ENCODE results near the gene SEC14L2. TPM values are rescaled to one million over a fixed set of nuclear protein-coding genes. Genes with fewer than 3 reads are reported as not detected.
A peak's percentile ranks its signal among the peaks of the same experiment; 100 is the strongest.

SEC14L2 gene
- total and polyA plus RNA-seq, 2 experiments from 2014 or later, result 23.3 to 41.9 TPM

GRCh38 chr22:30422481-30423300, 25.9 kb downstream of the SEC14L2 start:
- Histone ChIP-seq H4K20me1 (ENCODE audit: insufficient read depth) (no peaks in the 10 kb centered on the region), H3K27me3 (replicated peaks; ENCODE audit: insufficient read depth) (no peaks in the 10 kb centered on the region), H3K27ac (peak overlapping the region; percentile 97), H3K36me3 (ENCODE audit: low read depth) (no peaks in the 10 kb centered on the region), H3K9me2 (ENCODE audit: insufficient read depth) (no peaks in the 10 kb centered on the region), H3K4me3 (peak overlapping the region; percentile 79), H3K9me3 (ENCODE audit: low read depth) (no peaks in the 10 kb centered on the region), H3K4me2 (ENCODE audit: unreplicated experiment) (peak overlapping the region; percentile 81), H2AFZ (no peak overlapping the region), H3K4me1 (ENCODE audit: insufficient read depth) (peaks cover 43% of the 10 kb centered on the region), H3K9ac (peak overlapping the region; percentile 91), H3K79me2 (ENCODE audit: insufficient read depth) (no peaks in the 10 kb centered on the region), H3F3A (ENCODE audit: insufficient read depth) (peaks cover 57% of the 10 kb centered on the region)
- in situ Hi-C loops (cut with MboI), result no loop called here
- 16 to 17% methylated on average over 18 of the region's 18 CpGs for WGBS, 2 experiments (ENCODE audit: low coverage in 1 of 2, low lambda C conversion rate in 2 of 2, missing lambda C conversion rate in 2 of 2)
- DNase-seq, result peak; percentile 99
- TF ChIP-seq EZH2phosphoT487 (IDR thresholded peaks at IDR 0.05; ENCODE audit: insufficient read depth, low read depth) (no peak), EZH2 (IDR thresholded peaks at IDR 0.05; ENCODE audit: insufficient read depth, poor library complexity, severe bottlenecking) (no peak)

GRCh38 chr22:30423301-30423958, 26.6 kb downstream of the SEC14L2 start:
- H3K9me2 ChIP-seq (ENCODE audit: insufficient read depth), result no peaks in the 10 kb centered on the region
- 1 to 2% methylated on average over 40 to 44 of the region's 45 CpGs for WGBS, 2 experiments (ENCODE audit: low coverage in 1 of 2, low lambda C conversion rate in 2 of 2, missing lambda C conversion rate in 2 of 2)
- H3K4me1 ChIP-seq (ENCODE audit: insufficient read depth), result peaks cover 43% of the 10 kb centered on the region
- H3K9ac ChIP-seq, result peak overlapping the region; percentile 91
- TF ChIP-seq EZH2 (IDR thresholded peaks at IDR 0.05; ENCODE audit: insufficient read depth, poor library complexity, severe bottlenecking) (no peak), EZH2phosphoT487 (IDR thresholded peaks at IDR 0.05; ENCODE audit: insufficient read depth, low read depth) (no peak)
- H3K79me2 ChIP-seq (ENCODE audit: insufficient read depth), result no peaks in the 10 kb centered on the region
- no peaks in the 10 kb centered on the region for H3K36me3 ChIP-seq (ENCODE audit: low read depth)
- peak; percentile 81 for DNase-seq
- peak overlapping the region; percentile 97 for H3K27ac ChIP-seq
- in situ Hi-C loops (cut with MboI), result no loop called here
- H3F3A ChIP-seq (ENCODE audit: insufficient read depth), result peaks cover 50% of the 10 kb centered on the region
- no peaks in the 10 kb centered on the region for H3K27me3 ChIP-seq (replicated peaks; ENCODE audit: insufficient read depth)
- no peak overlapping the region for H2AFZ ChIP-seq
- H3K4me2 ChIP-seq (ENCODE audit: unreplicated experiment), result peak overlapping the region; percentile 81
- H3K9me3 ChIP-seq (ENCODE audit: low read depth), result no peaks in the 10 kb centered on the region
- no peaks in the 10 kb centered on the region for H4K20me1 ChIP-seq (ENCODE audit: insufficient read depth)
- H3K4me3 ChIP-seq, result peak overlapping the region; percentile 79

- H4K20me1 ChIP-seq (ENCODE audit: insufficient read depth), result no peaks in the 10 kb centered on the region
- H3K79me2 ChIP-seq (ENCODE audit: insufficient read depth), result no peaks in the 10 kb centered on the region
- WGBS, 2 experiments (ENCODE audit: low coverage in 1 of 2, low lambda C conversion rate in 2 of 2, missing lambda C conversion rate in 2 of 2), result 0% methylated on average over 24 to 27 of the region's 31 CpGs
- in situ Hi-C loops (cut with MboI), result no loop called here
- no peaks in the 10 kb centered on the region for H3K9me3 ChIP-seq (ENCODE audit: low read depth)
- H3K9me2 ChIP-seq (ENCODE audit: insufficient read depth), result no peaks in the 10 kb centered on the region
- H3K27me3 ChIP-seq (replicated peaks; ENCODE audit: insufficient read depth), result no peaks in the 10 kb centered on the region
- peaks cover 43% of the 10 kb centered on the region for H3K4me1 ChIP-seq (ENCODE audit: insufficient read depth)
- H3K4me3 ChIP-seq, result peak overlapping the region; percentile 79
- H3K4me2 ChIP-seq (ENCODE audit: unreplicated experiment), result peak overlapping the region; percentile 88
- peaks cover 44% of the 10 kb centered on the region for H3F3A ChIP-seq (ENCODE audit: insufficient read depth)
- H3K27ac ChIP-seq, result peak overlapping the region; percentile 97
- DNase-seq, result peak; percentile 100
- TF ChIP-seq EZH2phosphoT487 (IDR thresholded peaks at IDR 0.05; ENCODE audit: insufficient read depth, low read depth) (no peak), EZH2 (IDR thresholded peaks at IDR 0.05; ENCODE audit: insufficient read depth, poor library complexity, severe bottlenecking) (no peak)
- H3K9ac ChIP-seq, result peak overlapping the region; percentile 91
- H3K36me3 ChIP-seq (ENCODE audit: low read depth), result no peaks in the 10 kb centered on the region
- H2AFZ ChIP-seq, result peak overlapping the region; percentile 69
Measured at GRCh38 chr22:30423959-30424533, 27.2 kb downstream of the SEC14L2 start.

- H3K9ac ChIP-seq, result peak overlapping the region; percentile 91
- in situ Hi-C loops (cut with MboI), result no loop called here
- peak overlapping the region; percentile 79 for H3K4me3 ChIP-seq
- H3K36me3 ChIP-seq (ENCODE audit: low read depth), result no peaks in the 10 kb centered on the region
- H3K4me1 ChIP-seq (ENCODE audit: insufficient read depth), result peaks cover 36% of the 10 kb centered on the region
- no peaks in the 10 kb centered on the region for H3K9me2 ChIP-seq (ENCODE audit: insufficient read depth)
- peaks cover 37% of the 10 kb centered on the region for H3F3A ChIP-seq (ENCODE audit: insufficient read depth)
- H2AFZ ChIP-seq, result peak overlapping the region; percentile 69
- H4K20me1 ChIP-seq (ENCODE audit: insufficient read depth), result no peaks in the 10 kb centered on the region
- no peaks in the 10 kb centered on the region for H3K79me2 ChIP-seq (ENCODE audit: insufficient read depth)
- 32 to 37% methylated on average over 20 of the region's 20 CpGs for WGBS, 2 experiments (ENCODE audit: low coverage in 1 of 2, low lambda C conversion rate in 2 of 2, missing lambda C conversion rate in 2 of 2)
- no peak for TF ChIP-seq EZH2phosphoT487 (IDR thresholded peaks at IDR 0.05; ENCODE audit: insufficient read depth, low read depth)
- TF ChIP-seq EZH2 (IDR thresholded peaks at IDR 0.05; ENCODE audit: insufficient read depth, poor library complexity, severe bottlenecking), result no peak
- H3K9me3 ChIP-seq (ENCODE audit: low read depth), result no peaks in the 10 kb centered on the region
- H3K27ac ChIP-seq, result peak overlapping the region; percentile 97
- DNase-seq, result peak; percentile 70
- no peaks in the 10 kb centered on the region for H3K27me3 ChIP-seq (replicated peaks; ENCODE audit: insufficient read depth)
- H3K4me2 ChIP-seq (ENCODE audit: unreplicated experiment), result peak overlapping the region; percentile 88
Measured at GRCh38 chr22:30424534-30425326, 27.9 kb downstream of the SEC14L2 start.
